ENCODE data around the gene GAS2L1. TPM values are rescaled to one million over a fixed set of nuclear protein-coding genes. Genes with fewer than 3 reads are reported as not detected.

GAS2L1 gene
- polyA plus RNA-seq, 1 donor from 2014 or later, result 0.77 TPM

DNA sequence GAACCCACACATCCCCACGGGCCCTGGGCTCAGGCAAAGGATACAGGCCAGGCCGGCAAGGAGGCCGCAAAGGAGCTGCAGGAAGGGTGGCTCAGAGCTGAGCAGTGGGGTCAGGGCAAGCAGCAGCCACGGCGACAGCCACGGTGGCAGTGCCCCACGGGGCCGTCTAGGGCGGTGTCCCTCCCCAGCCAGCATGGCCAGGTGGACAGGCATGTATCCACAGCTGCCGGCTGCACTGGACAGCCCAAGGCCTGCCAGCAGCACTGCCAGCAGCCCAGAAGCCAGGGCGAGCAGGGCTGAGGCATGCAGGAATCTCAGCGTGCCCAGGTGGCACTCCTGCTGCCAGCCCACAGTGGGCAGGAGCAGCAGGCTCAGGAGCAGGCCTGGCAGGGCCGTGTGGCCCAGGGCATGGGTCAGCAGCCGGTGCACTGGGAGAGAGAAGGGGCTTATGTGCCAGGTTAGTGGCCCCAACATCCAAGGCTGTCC, 42.6 kb upstream of the GAS2L1 start:
- H3F3A ChIP-seq (ENCODE audit: insufficient read depth, low read length, poor library complexity, severe bottlenecking), result no peaks in the 10 kb centered on the region

GRCh38 chr22:29265305-29265704, 41.1 kb upstream of the GAS2L1 start:
- Histone ChIP-seq H3K79me2 (replicated peaks; ENCODE audit: insufficient read depth, low read length) (peaks cover 38% of the 10 kb centered on the region), H3K9ac (ENCODE audit: low read length) (no peak overlapping the region), H3K9me3 (ENCODE audit: low read length) (no peaks in the 10 kb centered on the region), H3K27ac (ENCODE audit: low read length) (no peak overlapping the region), H3K27me3 (ENCODE audit: insufficient read depth, low read depth, low read length) (no peaks in the 10 kb centered on the region), H3K36me3 (ENCODE audit: insufficient read depth, low read length) (no peaks in the 10 kb centered on the region), H2AFZ (ENCODE audit: low read depth, low read length) (no peak overlapping the region), H3K9me2 (ENCODE audit: insufficient read depth, low read length) (no peaks in the 10 kb centered on the region), H3K4me3 (ENCODE audit: low read length) (no peak overlapping the region), H3F3A (ENCODE audit: insufficient read depth, low read length, poor library complexity, severe bottlenecking) (no peaks in the 10 kb centered on the region), H3K4me2 (ENCODE audit: low read length) (no peak overlapping the region), H4K20me1 (ENCODE audit: insufficient read depth) (peaks cover 9% of the 10 kb centered on the region)
- no peak for TF ChIP-seq TAF1 (IDR thresholded peaks at IDR 0.05; ENCODE audit: low read depth)
- TF ChIP-seq POLR2AphosphoS5 (IDR thresholded peaks at IDR 0.05), result no peak
- no peak for TF ChIP-seq CTCF (IDR thresholded peaks at IDR 0.05; ENCODE audit: poor library complexity, severe bottlenecking)
- TF ChIP-seq, protein P1, sequence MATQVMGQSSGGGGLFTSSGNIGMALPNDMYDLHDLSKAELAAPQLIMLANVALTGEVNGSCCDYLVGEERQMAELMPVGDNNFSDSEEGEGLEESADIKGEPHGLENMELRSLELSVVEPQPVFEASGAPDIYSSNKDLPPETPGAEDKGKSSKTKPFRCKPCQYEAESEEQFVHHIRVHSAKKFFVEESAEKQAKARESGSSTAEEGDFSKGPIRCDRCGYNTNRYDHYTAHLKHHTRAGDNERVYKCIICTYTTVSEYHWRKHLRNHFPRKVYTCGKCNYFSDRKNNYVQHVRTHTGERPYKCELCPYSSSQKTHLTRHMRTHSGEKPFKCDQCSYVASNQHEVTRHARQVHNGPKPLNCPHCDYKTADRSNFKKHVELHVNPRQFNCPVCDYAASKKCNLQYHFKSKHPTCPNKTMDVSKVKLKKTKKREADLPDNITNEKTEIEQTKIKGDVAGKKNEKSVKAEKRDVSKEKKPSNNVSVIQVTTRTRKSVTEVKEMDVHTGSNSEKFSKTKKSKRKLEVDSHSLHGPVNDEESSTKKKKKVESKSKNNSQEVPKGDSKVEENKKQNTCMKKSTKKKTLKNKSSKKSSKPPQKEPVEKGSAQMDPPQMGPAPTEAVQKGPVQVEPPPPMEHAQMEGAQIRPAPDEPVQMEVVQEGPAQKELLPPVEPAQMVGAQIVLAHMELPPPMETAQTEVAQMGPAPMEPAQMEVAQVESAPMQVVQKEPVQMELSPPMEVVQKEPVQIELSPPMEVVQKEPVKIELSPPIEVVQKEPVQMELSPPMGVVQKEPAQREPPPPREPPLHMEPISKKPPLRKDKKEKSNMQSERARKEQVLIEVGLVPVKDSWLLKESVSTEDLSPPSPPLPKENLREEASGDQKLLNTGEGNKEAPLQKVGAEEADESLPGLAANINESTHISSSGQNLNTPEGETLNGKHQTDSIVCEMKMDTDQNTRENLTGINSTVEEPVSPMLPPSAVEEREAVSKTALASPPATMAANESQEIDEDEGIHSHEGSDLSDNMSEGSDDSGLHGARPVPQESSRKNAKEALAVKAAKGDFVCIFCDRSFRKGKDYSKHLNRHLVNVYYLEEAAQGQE (IDR thresholded peaks at IDR 0.05; ENCODE audit: borderline replicate concordance), result no peak
- TF ChIP-seq RAD21 (conservative IDR thresholded peaks at IDR 0.05), result no peak
- TF ChIP-seq MXI1 (conservative IDR thresholded peaks at IDR 0.05; ENCODE audit: poor library complexity, severe bottlenecking), result no peak
- no peak for TF ChIP-seq SMC3 (conservative IDR thresholded peaks at IDR 0.05; ENCODE audit: poor library complexity)
- TF ChIP-seq EZH2 (IDR thresholded peaks at IDR 0.05; ENCODE audit: borderline replicate concordance, insufficient read depth, low read length, poor library complexity, severe bottlenecking), result no peak
- no peak for TF ChIP-seq EP300 (conservative IDR thresholded peaks at IDR 0.05; ENCODE audit: poor library complexity, severe bottlenecking)

More for the DNA sequence above, 42.6 kb upstream of the GAS2L1 start:
- H4K20me1 ChIP-seq (ENCODE audit: insufficient read depth), result no peaks in the 10 kb centered on the region
- no peak overlapping the region for H3K4me3 ChIP-seq (ENCODE audit: low read length)
- TF ChIP-seq, protein P1 (IDR thresholded peaks at IDR 0.05; ENCODE audit: borderline replicate concordance), result no peak
- no peak for TF ChIP-seq MXI1 (conservative IDR thresholded peaks at IDR 0.05; ENCODE audit: poor library complexity, severe bottlenecking)
- no peak for TF ChIP-seq POLR2AphosphoS5 (IDR thresholded peaks at IDR 0.05)
- TF ChIP-seq EP300 (conservative IDR thresholded peaks at IDR 0.05; ENCODE audit: poor library complexity, severe bottlenecking), result no peak
- TF ChIP-seq CTCF (IDR thresholded peaks at IDR 0.05; ENCODE audit: poor library complexity, severe bottlenecking), result no peak
- TF ChIP-seq TAF1 (IDR thresholded peaks at IDR 0.05; ENCODE audit: low read depth), result no peak
- no peak for TF ChIP-seq SMC3 (conservative IDR thresholded peaks at IDR 0.05; ENCODE audit: poor library complexity)
- TF ChIP-seq EZH2 (IDR thresholded peaks at IDR 0.05; ENCODE audit: borderline replicate concordance, insufficient read depth, low read length, poor library complexity, severe bottlenecking), result no peak
- no peak for TF ChIP-seq RAD21 (conservative IDR thresholded peaks at IDR 0.05)
- peaks cover 24% of the 10 kb centered on the region for H3K79me2 ChIP-seq (replicated peaks; ENCODE audit: insufficient read depth, low read length)
- no peaks in the 10 kb centered on the region for H3K27me3 ChIP-seq (ENCODE audit: insufficient read depth, low read depth, low read length)
- no peak overlapping the region for H3K4me2 ChIP-seq (ENCODE audit: low read length)
- H3K9ac ChIP-seq (ENCODE audit: low read length), result no peak overlapping the region
- no peaks in the 10 kb centered on the region for H3K9me2 ChIP-seq (ENCODE audit: insufficient read depth, low read length)
- no peaks in the 10 kb centered on the region for H3K9me3 ChIP-seq (ENCODE audit: low read length)
- H3K36me3 ChIP-seq (ENCODE audit: insufficient read depth, low read length), result no peaks in the 10 kb centered on the region
- no peak overlapping the region for H2AFZ ChIP-seq (ENCODE audit: low read depth, low read length)
- H3K27ac ChIP-seq (ENCODE audit: low read length), result no peak overlapping the region
